SJSA1 (cell line): ENCODE measurements around the gene BPI. TPM values are rescaled to one million over a fixed set of nuclear protein-coding genes. Genes with fewer than 3 reads are reported as not detected.
"Not testable (repeated sequence)": the region's sequence is repeated elsewhere in the genome, so short reads cannot be mapped to it uniquely, and the experiment has no call there.

ENCODE experiments used
- DNase-seq, 2 experiments: peaks; one replicate each; pipeline ENCODE4 v3.0.0-alpha.2; 2015 to 2020; ENCODE audit warnings: low spot score in 2 of 2, low read depth in 1 of 2
- H3K27ac ChIP-seq: fragments of 250-450 bp; sonication (Bioruptor Pico); 2 replicates; pipeline ENCODE4 v1.5.1; 2020; ENCODE audit warnings: mild to moderate bottlenecking, moderate library complexity
- H3K27me3 ChIP-seq: fragments of 250-450 bp; sonication (Bioruptor Pico); replicated peaks from 2 replicates; pipeline ENCODE4 v1.5.1; 2020; ENCODE audit warnings: mild to moderate bottlenecking, moderate library complexity
- H3K36me3 ChIP-seq: fragments of 250-450 bp; sonication (Bioruptor Pico); 2 replicates; pipeline ENCODE4 v1.5.1; 2020; ENCODE audit warnings: mild to moderate bottlenecking
- H3K4me1 ChIP-seq: fragments of 250-450 bp; sonication (Bioruptor Pico); replicated peaks from 2 replicates; pipeline ENCODE4 v1.6.1; 2021; ENCODE audit warnings: mild to moderate bottlenecking
- H3K4me3 ChIP-seq: fragments of 250-450 bp; sonication (Bioruptor Pico); 2 replicates; pipeline ENCODE4 v1.5.1; 2020; ENCODE audit warnings: mild to moderate bottlenecking
- H3K9me3 ChIP-seq: fragments of 250-450 bp; sonication (Bioruptor Pico); replicated peaks from 2 replicates; pipeline ENCODE4 v1.5.1; 2020; ENCODE audit warnings: mild to moderate bottlenecking
- total RNA-seq: library from RNA; depleted of rRNA; stranded (reverse); fragments of >200 nt; shearing (Covaris generic); gene quantifications from 2 replicates; pipeline ENCODE4 v1.2.3, GENCODE V29; 2014; rRNA removed

The BPI gene
- 0.11 TPM in 1 of 2 replicates, not detected in the other for total RNA-seq

DNA sequence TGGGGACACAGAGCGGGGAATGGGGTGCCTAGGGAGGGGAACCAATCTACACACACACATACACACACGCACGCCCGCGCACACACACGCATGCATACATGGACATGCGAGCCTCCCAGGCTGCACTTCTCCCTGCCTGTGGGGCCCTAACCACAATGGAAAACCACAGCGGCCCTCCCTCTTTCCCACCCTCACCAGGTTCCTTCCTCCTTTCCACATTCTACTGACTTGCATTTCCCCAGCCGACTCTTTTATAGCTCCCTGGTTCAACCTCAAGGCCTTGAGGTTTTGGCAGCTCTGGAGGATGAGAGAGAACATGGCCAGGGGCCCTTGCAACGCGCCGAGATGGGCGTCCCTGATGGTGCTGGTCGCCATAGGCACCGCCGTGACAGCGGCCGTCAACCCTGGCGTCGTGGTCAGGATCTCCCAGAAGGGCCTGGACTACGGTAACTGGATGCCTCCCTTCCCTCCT is at the start of gene BPI:
TSS of gene BPI (plus strand) at position 249 of the 472 bp plus-strand sequence. CDS start at position 317, 68 bp downstream.
- no peak within 1 kb of the TSS for H3K27ac ChIP-seq
- H3K4me3 ChIP-seq = no peak within 1 kb of the TSS
- peak; percentile 75 to 76 for DNase-seq
- no peaks in the 10 kb centered on the region for H3K27me3 ChIP-seq
- H3K36me3 ChIP-seq = no peaks in the 10 kb centered on the region
- H3K4me1 ChIP-seq = peaks cover 16% of the 10 kb centered on the region
- no peaks in the 10 kb centered on the region for H3K9me3 ChIP-seq

DNA sequence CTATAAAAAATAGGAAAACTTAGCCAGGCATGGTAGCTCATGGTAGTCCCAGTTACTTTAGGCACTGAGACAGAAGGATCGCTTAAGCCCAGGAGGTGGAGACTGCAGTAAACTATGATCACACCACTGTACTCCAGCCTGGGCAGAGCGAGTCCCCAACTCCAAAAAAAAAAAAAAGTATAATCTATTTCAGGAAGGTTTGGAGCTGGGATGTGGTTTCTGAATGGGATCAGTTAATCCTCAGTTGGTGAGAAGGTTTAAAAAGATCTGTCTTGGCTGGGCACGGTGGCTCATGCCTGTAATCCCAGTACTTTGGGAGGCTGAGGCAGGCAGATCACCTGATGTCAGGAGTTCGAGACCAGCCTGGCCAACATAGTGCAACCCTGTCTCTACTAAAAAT is 49.3 kb upstream of the BPI start:
- H3K4me1 ChIP-seq = peaks cover 14% of the 10 kb centered on the region
- not testable (repeated sequence) for H3K27ac ChIP-seq, H3K27me3 ChIP-seq, H3K4me3 ChIP-seq, DNase-seq, H3K36me3 ChIP-seq, H3K9me3 ChIP-seq

GRCh38 chr20:38255393-38255792 is 48.6 kb upstream of the BPI start:
- Histone ChIP-seq H3K4me3 (no peak overlapping the region), H3K27ac (no peak overlapping the region), H3K9me3 (no peaks in the 10 kb centered on the region), H3K27me3 (no peaks in the 10 kb centered on the region), H3K36me3 (no peaks in the 10 kb centered on the region), H3K4me1 (peaks cover 20% of the 10 kb centered on the region)
- DNase-seq = no peak

DNA sequence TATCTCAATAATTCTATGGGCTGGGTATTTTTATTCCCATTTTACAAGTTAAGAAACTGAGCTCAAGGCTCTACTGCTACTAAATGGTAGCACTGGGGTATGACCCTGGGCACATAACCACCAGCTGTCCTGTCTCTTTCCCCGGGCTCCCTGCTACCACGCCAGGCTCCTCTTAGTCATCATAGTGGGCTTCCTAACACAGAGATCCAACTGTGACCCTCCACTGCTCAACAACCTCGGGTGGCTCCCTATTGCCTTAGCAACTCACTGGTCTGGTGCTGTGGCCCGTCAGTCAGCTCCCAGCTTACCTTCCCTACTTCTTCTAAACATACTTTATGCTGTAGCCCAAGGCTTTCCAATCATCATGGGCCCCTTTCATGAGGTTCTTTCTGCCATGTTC is 47.9 kb upstream of the BPI start:
- Histone ChIP-seq H3K36me3 (no peaks in the 10 kb centered on the region), H3K4me1 (peaks cover 24% of the 10 kb centered on the region), H3K27me3 (no peaks in the 10 kb centered on the region), H3K9me3 (no peaks in the 10 kb centered on the region), H3K4me3 (no peak overlapping the region), H3K27ac (no peak overlapping the region)
- DNase-seq = no peak

GRCh38 chr20:38256966-38257365 is 47.0 kb upstream of the BPI start:
- H3K27ac ChIP-seq = no peak overlapping the region
- no peaks in the 10 kb centered on the region for H3K9me3 ChIP-seq
- H3K4me3 ChIP-seq = no peak overlapping the region
- peaks cover 26% of the 10 kb centered on the region for H3K4me1 ChIP-seq
- DNase-seq = no peak
- no peaks in the 10 kb centered on the region for H3K27me3 ChIP-seq
- H3K36me3 ChIP-seq = no peaks in the 10 kb centered on the region

DNA sequence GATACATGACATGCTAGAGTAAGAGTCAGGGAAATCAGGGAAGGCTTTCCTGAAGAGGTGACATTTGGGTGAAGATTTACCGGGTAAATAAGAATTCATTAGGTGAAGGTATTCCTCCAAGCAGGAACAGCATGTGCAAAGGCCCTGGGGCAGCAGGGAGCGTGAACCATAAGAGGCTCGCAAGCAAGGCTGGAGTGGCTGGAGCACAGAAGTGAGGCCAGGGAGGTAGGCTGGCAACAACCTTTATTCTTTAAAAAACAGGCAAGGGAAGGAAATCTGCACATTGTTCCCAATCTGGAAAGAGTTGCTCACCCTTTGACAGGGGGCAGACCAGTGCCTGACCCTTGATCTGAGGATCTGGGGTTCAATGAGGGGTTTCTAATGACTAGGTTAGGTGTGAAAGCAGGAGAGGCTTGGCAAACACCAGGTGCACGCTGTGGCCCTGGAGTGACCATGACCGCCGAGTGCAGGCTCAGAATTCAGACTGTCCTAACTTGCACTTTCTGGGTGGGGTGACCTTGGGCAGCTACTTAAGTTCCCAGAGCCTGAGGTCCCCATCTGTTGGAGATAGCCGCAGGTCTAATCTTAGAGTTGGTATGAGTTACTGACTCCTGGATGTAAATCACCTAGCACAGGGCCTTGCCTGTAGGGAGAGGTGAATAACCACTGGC is 45.3 kb upstream of the BPI start:
- Histone ChIP-seq H3K9me3 (no peaks in the 10 kb centered on the region), H3K36me3 (no peaks in the 10 kb centered on the region), H3K27me3 (no peaks in the 10 kb centered on the region), H3K4me3 (no peak overlapping the region), H3K4me1 (peaks cover 26% of the 10 kb centered on the region), H3K27ac (no peak overlapping the region)
- no peak for DNase-seq

DNA sequence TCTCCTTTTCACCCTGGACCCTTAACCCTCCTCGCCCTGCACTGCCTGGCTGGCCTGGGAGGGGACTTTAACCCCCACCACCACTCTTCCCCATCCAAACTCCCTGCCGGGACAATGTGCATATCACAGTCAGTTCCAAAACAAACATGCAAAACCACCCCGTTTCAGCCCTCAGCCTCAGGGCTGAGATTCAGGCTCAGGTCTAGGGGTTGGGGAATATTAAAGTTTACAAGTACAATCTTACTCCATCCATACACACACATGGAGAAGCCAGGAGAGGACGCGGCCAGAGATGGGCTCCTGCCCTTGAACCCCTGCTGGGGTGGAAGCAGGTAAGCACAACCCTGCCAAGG is 44.0 kb upstream of the BPI start:
- H3K9me3 ChIP-seq = no peaks in the 10 kb centered on the region
- H3K36me3 ChIP-seq = no peaks in the 10 kb centered on the region
- DNase-seq = peak in 1 of 2 experiments; percentile 31
- H3K4me1 ChIP-seq = peaks cover 26% of the 10 kb centered on the region
- no peak overlapping the region for H3K27ac ChIP-seq
- peak overlapping the region; percentile 28; the same call in 1 of the 2 replicates for H3K4me3 ChIP-seq
- H3K27me3 ChIP-seq = no peaks in the 10 kb centered on the region

GRCh38 chr20:38260378-38261053 is 43.4 kb upstream of the BPI start, which contains the start of gene KIAA1755:
KIAA1755 (minus strand) TSS chr20:38260735; CDS start chr20:38260500, 235 bp downstream.
- peaks cover 26% of the 10 kb centered on the region for H3K4me1 ChIP-seq
- H3K4me3 ChIP-seq = peak within 1 kb of the TSS; percentile 28
- no peak for DNase-seq
- no peaks in the 10 kb centered on the region for H3K27me3 ChIP-seq
- no peaks in the 10 kb centered on the region for H3K36me3 ChIP-seq
- no peak within 1 kb of the TSS for H3K27ac ChIP-seq
- H3K9me3 ChIP-seq = no peaks in the 10 kb centered on the region

- Histone ChIP-seq H3K27ac (no peak overlapping the region), H3K9me3 (no peaks in the 10 kb centered on the region)
Measured at GRCh38 chr20:38261054-38261390, 42.9 kb upstream of the BPI start.

DNA sequence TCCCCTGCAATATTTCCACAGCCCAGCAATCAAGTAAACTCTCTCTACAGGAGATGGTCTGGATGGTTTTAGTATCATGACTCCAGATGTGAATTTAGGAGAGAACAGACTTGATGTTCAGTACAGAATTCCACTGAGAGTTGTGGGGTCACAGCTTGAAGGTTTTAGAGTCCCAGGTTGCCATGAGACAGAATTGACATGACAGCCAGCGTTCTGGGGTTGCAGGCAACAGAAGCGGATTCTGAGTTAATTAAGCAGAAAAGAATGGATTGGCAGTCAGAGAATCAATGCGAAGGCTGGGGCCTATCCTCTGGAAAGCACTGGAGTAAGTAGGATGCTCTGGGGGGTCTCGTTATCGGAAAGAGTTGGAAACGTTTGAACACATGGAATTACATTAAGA is 41.0 kb upstream of the BPI start:
- Histone ChIP-seq H3K4me3 (no peak overlapping the region), H3K27me3 (no peaks in the 10 kb centered on the region), H3K9me3 (no peaks in the 10 kb centered on the region), H3K36me3 (no peaks in the 10 kb centered on the region), H3K4me1 (peaks cover 15% of the 10 kb centered on the region), H3K27ac (no peak overlapping the region)
- DNase-seq = no peak

More at GRCh38 chr20:38261054-38261390, 42.9 kb upstream of the BPI start:
- H3K4me1 ChIP-seq = peaks cover 26% of the 10 kb centered on the region
- no peaks in the 10 kb centered on the region for H3K27me3 ChIP-seq
- H3K36me3 ChIP-seq = no peaks in the 10 kb centered on the region
- no peak overlapping the region for H3K4me3 ChIP-seq
- DNase-seq = no peak

DNA sequence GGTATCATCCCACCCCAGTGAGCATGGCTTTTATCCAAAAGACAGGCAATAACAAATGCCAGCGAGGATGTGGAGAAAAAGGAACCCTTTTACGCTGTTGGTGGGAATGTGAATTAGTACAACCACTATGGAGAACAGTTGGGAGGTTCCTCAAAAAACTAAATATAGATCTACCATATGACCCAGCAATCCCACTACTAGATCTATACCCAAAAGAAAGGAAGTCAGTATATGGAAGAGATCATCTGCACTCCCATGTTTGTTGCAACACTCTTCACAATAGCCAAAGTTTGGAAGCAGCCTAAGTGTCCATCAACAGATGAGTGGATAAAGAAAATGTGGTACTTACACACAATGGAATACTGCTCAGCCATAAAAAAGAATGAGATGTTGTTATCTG is 37.5 kb upstream of the BPI start:
- no peaks in the 10 kb centered on the region for H3K9me3 ChIP-seq
- no peaks in the 10 kb centered on the region for H3K27me3 ChIP-seq
- no peaks in the 10 kb centered on the region for H3K36me3 ChIP-seq
- DNase-seq = no peak
- H3K4me3 ChIP-seq = no peak overlapping the region
- no peak overlapping the region for H3K27ac ChIP-seq
- H3K4me1 ChIP-seq = peaks cover 8% of the 10 kb centered on the region

DNA sequence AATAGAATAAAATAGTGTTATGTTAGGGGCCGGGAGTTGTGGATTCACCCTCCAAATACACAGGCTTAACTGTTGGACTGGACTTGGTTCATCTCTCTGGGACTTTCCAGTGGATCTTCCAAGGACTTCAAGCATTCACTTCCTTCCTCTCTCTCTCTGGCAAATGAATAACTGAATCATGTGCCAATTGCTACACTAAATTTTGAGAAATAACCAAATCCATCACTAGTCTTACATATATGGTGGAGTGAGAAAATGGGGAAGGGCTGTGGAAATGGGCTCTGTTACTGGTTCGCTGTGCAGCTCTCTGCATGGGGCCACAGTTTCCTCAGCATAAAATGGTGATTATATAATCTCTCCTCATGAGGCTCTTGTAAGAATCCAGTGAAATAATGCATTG is 36.7 kb upstream of the BPI start:
- Histone ChIP-seq H3K9me3 (no peaks in the 10 kb centered on the region), H3K27me3 (no peaks in the 10 kb centered on the region), H3K36me3 (no peaks in the 10 kb centered on the region), H3K27ac (no peak overlapping the region), H3K4me1 (peaks cover 17% of the 10 kb centered on the region), H3K4me3 (no peak overlapping the region)
- DNase-seq = no peak

DNA sequence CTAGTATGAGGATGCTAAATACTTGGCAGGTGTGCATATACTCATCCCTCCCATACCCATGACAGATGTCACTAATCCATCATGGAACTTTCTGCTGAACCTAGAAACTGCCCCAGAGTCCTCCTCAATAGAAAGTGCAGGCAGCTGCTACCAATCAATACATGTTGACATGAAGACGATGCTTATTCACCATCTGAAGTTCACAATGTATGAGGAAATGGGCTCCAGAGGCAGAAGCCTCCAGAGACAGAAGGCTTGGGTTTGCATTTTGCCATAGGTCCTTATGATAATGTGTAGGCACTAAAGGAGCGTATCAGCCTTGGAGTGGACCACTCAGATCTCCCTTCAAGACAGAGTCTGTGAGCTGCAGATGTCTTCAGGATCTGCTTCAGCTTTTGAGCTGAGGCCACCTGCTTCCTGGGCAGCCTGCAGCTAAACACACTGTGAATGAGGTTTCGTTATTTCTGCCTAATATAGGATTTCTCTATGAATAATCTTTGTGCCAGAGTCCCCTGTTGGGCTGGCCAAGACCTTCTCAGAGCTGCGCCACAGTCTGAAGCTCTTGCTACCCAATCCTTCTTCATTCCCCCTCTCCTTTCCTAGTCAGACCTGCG is 35.9 kb upstream of the BPI start:
- no peak for DNase-seq
- peaks cover 24% of the 10 kb centered on the region for H3K4me1 ChIP-seq
- no peaks in the 10 kb centered on the region for H3K36me3 ChIP-seq
- H3K9me3 ChIP-seq = no peaks in the 10 kb centered on the region
- no peak overlapping the region for H3K4me3 ChIP-seq
- H3K27me3 ChIP-seq = no peaks in the 10 kb centered on the region
- no peak overlapping the region for H3K27ac ChIP-seq

DNA sequence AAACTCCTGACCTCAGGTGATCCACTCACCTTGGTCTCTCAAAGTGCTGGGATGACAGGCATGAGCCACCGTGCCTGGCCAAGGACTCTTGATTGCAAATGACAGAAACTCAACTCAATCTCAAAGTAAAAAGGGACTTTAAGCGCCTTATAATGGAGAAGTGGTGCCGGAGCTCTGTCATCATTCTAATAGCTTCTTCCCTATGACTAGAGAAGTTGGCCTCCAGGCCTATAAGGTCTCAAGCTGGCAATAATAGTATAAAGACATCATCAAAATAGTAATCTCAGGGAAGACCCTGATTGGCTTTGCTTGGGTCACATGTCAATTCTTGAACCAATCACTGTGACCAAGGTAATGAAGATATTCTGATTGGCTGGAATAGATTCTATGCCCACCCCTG is 34.9 kb upstream of the BPI start:
- no peak overlapping the region for H3K4me3 ChIP-seq
- no peaks in the 10 kb centered on the region for H3K9me3 ChIP-seq
- no peak overlapping the region for H3K27ac ChIP-seq
- no peaks in the 10 kb centered on the region for H3K36me3 ChIP-seq
- no peak for DNase-seq
- H3K4me1 ChIP-seq = peaks cover 31% of the 10 kb centered on the region
- H3K27me3 ChIP-seq = no peaks in the 10 kb centered on the region
